ENCODE results near the gene MEI4. TPM values are rescaled to one million over a fixed set of nuclear protein-coding genes. Genes with fewer than 3 reads are reported as not detected.
"Not testable (repeated sequence)": the region's sequence is repeated elsewhere in the genome, so short reads cannot be mapped to it uniquely, and the experiment has no call there.

MEI4 gene
- total RNA-seq, 1 donor from 2014 or later = not detected

- H3K4me3 Mint-ChIP-seq (ENCODE audit: unreplicated experiment) = no peak overlapping the region
- no peak for TF ChIP-seq CTCF (IDR thresholded peaks at IDR 0.05)
These were observed 62.7 kb downstream of the MEI4 start for GRCh38 chr6:77715588-77715987.

GRCh38 chr6:77716311-77716710 lies 63.5 kb downstream of the MEI4 start:
- DNase-seq (ENCODE audit: extremely low spot score, unreplicated experiment) = no peak
- TF ChIP-seq CTCF (IDR thresholded peaks at IDR 0.05) = no peak
- Mint-ChIP-seq H3K9me3 (ENCODE audit: unreplicated experiment) (no peaks in the 10 kb centered on the region), H3K27ac (ENCODE audit: unreplicated experiment) (no peak overlapping the region), H3K36me3 (ENCODE audit: unreplicated experiment) (no peaks in the 10 kb centered on the region), H3K4me3 (ENCODE audit: unreplicated experiment) (no peak overlapping the region), H3K4me1 (ENCODE audit: unreplicated experiment) (no peaks in the 10 kb centered on the region), H3K27me3 (ENCODE audit: unreplicated experiment) (peaks cover 2% of the 10 kb centered on the region)

More at GRCh38 chr6:77715588-77715987, 62.7 kb downstream of the MEI4 start:
- H3K9me3 Mint-ChIP-seq (ENCODE audit: unreplicated experiment) = no peaks in the 10 kb centered on the region
- no peak overlapping the region for H3K27ac Mint-ChIP-seq (ENCODE audit: unreplicated experiment)
- no peaks in the 10 kb centered on the region for H3K4me1 Mint-ChIP-seq (ENCODE audit: unreplicated experiment)
- peaks cover 2% of the 10 kb centered on the region for H3K27me3 Mint-ChIP-seq (ENCODE audit: unreplicated experiment)
- H3K36me3 Mint-ChIP-seq (ENCODE audit: unreplicated experiment) = no peaks in the 10 kb centered on the region
- no peak for DNase-seq (ENCODE audit: extremely low spot score, unreplicated experiment)

GRCh38 chr6:77736010-77736409 lies 83.2 kb downstream of the MEI4 start:
- H3K27ac Mint-ChIP-seq (ENCODE audit: unreplicated experiment); H3K4me1 Mint-ChIP-seq (ENCODE audit: unreplicated experiment); H3K36me3 Mint-ChIP-seq (ENCODE audit: unreplicated experiment); H3K27me3 Mint-ChIP-seq (ENCODE audit: unreplicated experiment); DNase-seq (ENCODE audit: extremely low spot score, unreplicated experiment); H3K4me3 Mint-ChIP-seq (ENCODE audit: unreplicated experiment): not testable (repeated sequence)
- H3K9me3 Mint-ChIP-seq (ENCODE audit: unreplicated experiment) = peaks cover 11% of the 10 kb centered on the region

- no peak overlapping the region for H3K27ac Mint-ChIP-seq (ENCODE audit: unreplicated experiment)
- H3K9me3 Mint-ChIP-seq (ENCODE audit: unreplicated experiment) = peaks cover 12% of the 10 kb centered on the region
These were observed 87.5 kb downstream of the MEI4 start for GRCh38 chr6:77740380-77740779.

GRCh38 chr6:77752156-77752555 lies 99.3 kb downstream of the MEI4 start:
- not testable (repeated sequence) for H3K4me3 Mint-ChIP-seq (ENCODE audit: unreplicated experiment); H3K27ac Mint-ChIP-seq (ENCODE audit: unreplicated experiment); H3K27me3 Mint-ChIP-seq (ENCODE audit: unreplicated experiment); H3K36me3 Mint-ChIP-seq (ENCODE audit: unreplicated experiment); DNase-seq (ENCODE audit: extremely low spot score, unreplicated experiment); H3K4me1 Mint-ChIP-seq (ENCODE audit: unreplicated experiment)
- H3K9me3 Mint-ChIP-seq (ENCODE audit: unreplicated experiment) = peaks cover 11% of the 10 kb centered on the region

More at GRCh38 chr6:77740380-77740779, 87.5 kb downstream of the MEI4 start:
- Mint-ChIP-seq H3K36me3 (ENCODE audit: unreplicated experiment) (no peaks in the 10 kb centered on the region), H3K27me3 (ENCODE audit: unreplicated experiment) (peaks cover 6% of the 10 kb centered on the region), H3K4me3 (ENCODE audit: unreplicated experiment) (no peak overlapping the region), H3K4me1 (ENCODE audit: unreplicated experiment) (no peaks in the 10 kb centered on the region)
- TF ChIP-seq CTCF (IDR thresholded peaks at IDR 0.05) = peak; percentile 60
- DNase-seq (ENCODE audit: extremely low spot score, unreplicated experiment) = no peak

- Mint-ChIP-seq H3K36me3 (ENCODE audit: unreplicated experiment) (no peaks in the 10 kb centered on the region), H3K4me3 (ENCODE audit: unreplicated experiment) (no peak overlapping the region), H3K27ac (ENCODE audit: unreplicated experiment) (no peak overlapping the region), H3K4me1 (ENCODE audit: unreplicated experiment) (no peaks in the 10 kb centered on the region), H3K9me3 (ENCODE audit: unreplicated experiment) (no peaks in the 10 kb centered on the region), H3K27me3 (ENCODE audit: unreplicated experiment) (no peaks in the 10 kb centered on the region)
- DNase-seq (ENCODE audit: extremely low spot score, unreplicated experiment) = no peak
- TF ChIP-seq CTCF (IDR thresholded peaks at IDR 0.05) = no peak
These were observed 109.5 kb downstream of the MEI4 start for GRCh38 chr6:77762386-77762785.

All from osteocyte (in vitro differentiated cells).